A673 (cell line): ENCODE results near the gene RNF25. TPM values are rescaled to one million over a fixed set of nuclear protein-coding genes. Genes with fewer than 3 reads are reported as not detected.

Experiments
- BruUV-seq: library from RNA; stranded (reverse); fragments of 400-500 nt; replicated peaks from 2 replicates; lab custom pipeline; 2021; lab: Mats Ljungman, UMichigan
- CTCF ChIA-PET: fragments of 300-600 bp; sonication (Branson Sonifier 250); formaldehyde crosslinking; loops from one replicate; lab custom pipeline; 2022; ENCODE audit warnings: antibody characterized with exemption; lab: Charles Lee
- POLR2A ChIA-PET: fragments of 300-600 bp; sonication (Branson Sonifier 250); formaldehyde crosslinking; loops from one replicate; lab custom pipeline; 2022; ENCODE audit warnings: antibody characterized with exemption; ENCODE audit not compliant: low non-redundant PET; lab: Charles Lee
- DNase-seq: peaks from one replicate; pipeline ENCODE4 v3.0.0-alpha.2; 2015; ENCODE audit warnings: low spot score
- H3K27ac ChIP-seq: fragments of 200-600 bp; sonication (generic); 2 replicates; pipeline ENCODE4 v1.5.1; 2016; ENCODE audit warnings: mixed run types, low read depth, mild to moderate bottlenecking, mixed read lengths, antibody characterized with exemption, low read length; ENCODE audit not compliant: poor library complexity, severe bottlenecking
- H3K27me3 ChIP-seq: fragments of 200-600 bp; sonication (generic); replicated peaks from 2 replicates; pipeline ENCODE4 v1.6.1; 2017; ENCODE audit warnings: mixed run types, low read depth, mild to moderate bottlenecking, mixed read lengths, antibody characterized with exemption, low read length; ENCODE audit not compliant: insufficient read depth, poor library complexity
- H3K36me3 ChIP-seq: fragments of 200-600 bp; sonication (generic); 2 replicates; pipeline ENCODE4 v1.6.1; 2016; ENCODE audit warnings: mixed run types, mild to moderate bottlenecking, mixed read lengths, antibody characterized with exemption, low read length; ENCODE audit not compliant: insufficient read depth, poor library complexity, severe bottlenecking
- H3K4me1 ChIP-seq: fragments of 200-600 bp; sonication (generic); 2 replicates; pipeline ENCODE4 v1.6.1; 2017; ENCODE audit warnings: mixed run types, mild to moderate bottlenecking, mixed read lengths, antibody characterized with exemption, low read length; ENCODE audit not compliant: insufficient read depth, poor library complexity, severe bottlenecking
- H3K4me3 ChIP-seq: fragments of 200-600 bp; sonication (generic); 2 replicates; pipeline ENCODE4 v1.5.1; 2016; ENCODE audit warnings: low read depth, mixed run types, mild to moderate bottlenecking, mixed read lengths, low read length; ENCODE audit not compliant: poor library complexity, severe bottlenecking
- H3K9me3 ChIP-seq: fragments of 200-600 bp; sonication (generic); 2 replicates; pipeline ENCODE4 v1.6.1; 2016; ENCODE audit warnings: mixed run types, low read depth, mild to moderate bottlenecking, mixed read lengths, antibody characterized with exemption, low read length; ENCODE audit not compliant: poor library complexity, severe bottlenecking
- EZH2 ChIP-seq: fragments of 200-600 bp; sonication (generic); IDR thresholded peaks from 2 replicates; pipeline ENCODE4 v1.6.1; 2017; ENCODE audit warnings: borderline replicate concordance, low read depth, mild to moderate bottlenecking, mixed read lengths, antibody characterized with exemption, low read length; ENCODE audit not compliant: poor library complexity, severe bottlenecking
- intact Hi-C: fragments of 100-400 bp; cut with micrococcal nuclease; formaldehyde crosslinking; loops from one replicate; pipeline ENCODE4 v1.10.0; 2022; ENCODE audit not compliant: unreplicated experiment
- total RNA-seq: library from RNA; stranded (reverse); gene quantifications from 2 replicates; pipeline ENCODE4 v1.2.3, GENCODE V29; 2021
- TF ChIP-seq, protein P1 (sequence below): fragments of 300-800, 200-600 bp; sonication (generic); conservative IDR thresholded peaks from 2 replicates; pipeline ENCODE4 v1.5.1; 2017; ENCODE audit warnings: low read depth, mild to moderate bottlenecking, antibody characterized with exemption, low read length, moderate library complexity, mixed read lengths

RNF25 gene
- total RNA-seq, 1 experiment from 2014 or later = 39.4 TPM

GRCh38 chr2:218645126-218645525 is 26.7 kb downstream of the RNF25 start:
- Histone ChIP-seq H3K36me3 (peaks cover 85% of the 10 kb centered on the region), H3K4me3 (no peak overlapping the region), H3K9me3 (no peaks in the 10 kb centered on the region), H3K27ac (no peak overlapping the region), H3K27me3 (no peaks in the 10 kb centered on the region), H3K4me1 (no peaks in the 10 kb centered on the region)
- ChIA-PET CTCF (no interaction called here), POLR2A (no interaction called here)
- TF ChIP-seq, protein P1, sequence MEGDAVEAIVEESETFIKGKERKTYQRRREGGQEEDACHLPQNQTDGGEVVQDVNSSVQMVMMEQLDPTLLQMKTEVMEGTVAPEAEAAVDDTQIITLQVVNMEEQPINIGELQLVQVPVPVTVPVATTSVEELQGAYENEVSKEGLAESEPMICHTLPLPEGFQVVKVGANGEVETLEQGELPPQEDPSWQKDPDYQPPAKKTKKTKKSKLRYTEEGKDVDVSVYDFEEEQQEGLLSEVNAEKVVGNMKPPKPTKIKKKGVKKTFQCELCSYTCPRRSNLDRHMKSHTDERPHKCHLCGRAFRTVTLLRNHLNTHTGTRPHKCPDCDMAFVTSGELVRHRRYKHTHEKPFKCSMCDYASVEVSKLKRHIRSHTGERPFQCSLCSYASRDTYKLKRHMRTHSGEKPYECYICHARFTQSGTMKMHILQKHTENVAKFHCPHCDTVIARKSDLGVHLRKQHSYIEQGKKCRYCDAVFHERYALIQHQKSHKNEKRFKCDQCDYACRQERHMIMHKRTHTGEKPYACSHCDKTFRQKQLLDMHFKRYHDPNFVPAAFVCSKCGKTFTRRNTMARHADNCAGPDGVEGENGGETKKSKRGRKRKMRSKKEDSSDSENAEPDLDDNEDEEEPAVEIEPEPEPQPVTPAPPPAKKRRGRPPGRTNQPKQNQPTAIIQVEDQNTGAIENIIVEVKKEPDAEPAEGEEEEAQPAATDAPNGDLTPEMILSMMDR = no peak
- TF ChIP-seq EZH2 = no peak
- DNase-seq = no peak
- intact Hi-C loops = loop anchor here (5.0 kb wide), 2 partner anchors 238 to 353 kb away; partner anchors contain the start of gene TMBIM1
- no TSS peak for BruUV-seq

DNA sequence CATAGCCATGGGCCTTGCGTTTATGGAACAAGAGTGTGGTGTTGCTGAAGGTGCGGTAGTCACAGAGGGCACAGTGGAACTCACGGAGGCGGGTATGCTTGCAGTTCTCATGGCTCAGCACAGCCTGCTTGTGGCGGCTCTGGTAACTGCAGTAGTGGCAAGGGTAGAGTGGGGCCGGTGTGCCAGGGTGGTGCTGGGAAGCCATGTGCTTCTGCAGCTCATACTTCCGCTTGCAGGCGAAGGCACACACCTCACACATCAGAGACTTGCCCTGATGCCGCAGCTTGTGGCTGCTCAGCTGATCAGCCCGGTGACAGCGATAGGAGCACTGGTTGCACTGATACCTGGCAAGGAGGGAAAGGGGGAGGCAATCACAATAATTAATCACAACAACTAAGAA is 27.1 kb downstream of the RNF25 start:
- no peak for TF ChIP-seq EZH2
- TF ChIP-seq, protein P1 = no peak
- no peak overlapping the region for H3K27ac ChIP-seq
- CTCF ChIA-PET = no interaction called here

DNA sequence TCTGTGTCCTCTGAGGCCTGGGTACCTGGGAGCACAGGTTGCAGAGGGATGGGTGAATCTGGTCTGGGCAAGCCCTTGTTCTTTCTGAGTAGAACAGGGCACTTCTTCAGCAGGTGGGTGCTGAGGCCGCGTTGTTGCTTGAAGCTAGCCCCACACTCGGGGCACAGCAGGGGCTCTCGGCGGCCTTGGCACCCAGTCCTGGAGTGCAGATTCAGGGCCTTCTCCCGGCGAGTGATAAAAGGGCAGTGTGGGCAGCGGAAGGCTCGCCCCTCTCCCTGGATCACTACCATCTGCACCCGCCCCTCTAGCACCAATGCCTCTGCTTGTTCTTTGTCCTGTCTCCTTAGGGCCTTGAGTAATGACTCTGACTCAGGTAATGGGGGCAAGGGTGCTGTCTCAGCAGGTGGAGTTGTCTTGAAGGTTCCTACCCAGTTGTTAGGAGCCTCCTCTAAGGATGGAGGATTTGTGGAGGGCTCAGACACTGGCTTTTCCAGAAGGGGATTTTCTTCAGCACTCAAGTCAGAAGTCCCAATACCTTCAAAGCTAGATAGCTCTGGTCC is 28.0 kb downstream of the RNF25 start:
- intact Hi-C loops = no loop called here
- CTCF ChIA-PET = no interaction called here
- BruUV-seq = no TSS peak
- POLR2A ChIA-PET = no interaction called here
- H3K27ac ChIP-seq = no peak overlapping the region
- no peak for TF ChIP-seq EZH2
- TF ChIP-seq, protein P1 = no peak
- peaks cover 80% of the 10 kb centered on the region for H3K36me3 ChIP-seq
- no peak for DNase-seq
- H3K27me3 ChIP-seq = no peaks in the 10 kb centered on the region
- no peaks in the 10 kb centered on the region for H3K9me3 ChIP-seq
- H3K4me1 ChIP-seq = no peaks in the 10 kb centered on the region
- H3K4me3 ChIP-seq = no peak overlapping the region

More for the DNA sequence above, 27.1 kb downstream of the RNF25 start:
- no peaks in the 10 kb centered on the region for H3K27me3 ChIP-seq
- no peak overlapping the region for H3K4me3 ChIP-seq
- H3K36me3 ChIP-seq = peaks cover 84% of the 10 kb centered on the region
- no peaks in the 10 kb centered on the region for H3K4me1 ChIP-seq
- BruUV-seq = no TSS peak
- POLR2A ChIA-PET = no interaction called here
- intact Hi-C loops = loop anchor here (5.0 kb wide), 2 partner anchors 237 to 352 kb away; partner anchors contain the start of gene TMBIM1
- H3K9me3 ChIP-seq = no peaks in the 10 kb centered on the region
- DNase-seq = no peak
